Glutamatergic neuron (in vitro differentiated cells): ENCODE results near the gene ACTC1. TPM values are rescaled to one million over a fixed set of nuclear protein-coding genes. Genes with fewer than 3 reads are reported as not detected.
"Not testable (repeated sequence)": the region's sequence is repeated elsewhere in the genome, so short reads cannot be mapped to it uniquely, and the experiment has no call there.

Experiments used
- DNase-seq: peaks from one replicate; pipeline ENCODE4 v3.0.0; 2022
- H3K27ac Mint-ChIP-seq: one replicate; pipeline ENCODE4 v1.8.0; 2020; ENCODE audit warnings: mild to moderate bottlenecking, mixed read lengths, inconsistent platforms; ENCODE audit not compliant: unreplicated experiment
- H3K27me3 Mint-ChIP-seq: one replicate; pipeline ENCODE4 v1.8.0; 2020; ENCODE audit warnings: mild to moderate bottlenecking, moderate library complexity, mixed read lengths, inconsistent platforms; ENCODE audit not compliant: unreplicated experiment
- H3K36me3 Mint-ChIP-seq: one replicate; pipeline ENCODE4 v1.8.0; 2020; ENCODE audit warnings: mild to moderate bottlenecking, mixed read lengths, inconsistent platforms; ENCODE audit not compliant: unreplicated experiment
- H3K4me1 Mint-ChIP-seq: one replicate; pipeline ENCODE4 v1.8.0; 2020; ENCODE audit warnings: mild to moderate bottlenecking, low read depth, mixed read lengths, inconsistent platforms; ENCODE audit not compliant: unreplicated experiment
- H3K4me3 Mint-ChIP-seq: one replicate; pipeline ENCODE4 v1.8.0; 2020; ENCODE audit warnings: mild to moderate bottlenecking, mixed read lengths, inconsistent platforms; ENCODE audit not compliant: unreplicated experiment
- H3K9me3 Mint-ChIP-seq: one replicate; pipeline ENCODE4 v1.8.0; 2020; ENCODE audit warnings: mild to moderate bottlenecking, moderate library complexity, mixed read lengths, inconsistent platforms; ENCODE audit not compliant: unreplicated experiment
- CTCF ChIP-seq: fragments of 200-600 bp; sonication (generic); IDR thresholded peaks from one replicate; pipeline ENCODE4 v1.5.0; 2021; ENCODE audit not compliant: partially characterized antibody, unreplicated experiment
- total RNA-seq: library from RNA; stranded (reverse); fragmentation: NEBNext Ultra II Directional; extraction: Animal tissue kit (Norgen Biotek cat#: 25700); gene quantifications from one replicate; pipeline ENCODE4 v1.2.1, GENCODE V29; 2021; ENCODE audit not compliant: unreplicated experiment

The ACTC1 gene
- total RNA-seq, 1 donor from 2014 or later = 19.6 TPM

- Mint-ChIP-seq H3K36me3 (no peaks in the 10 kb centered on the region), H3K27ac (peak overlapping the region; percentile 25), H3K4me1 (peaks cover 22% of the 10 kb centered on the region), H3K9me3 (peaks cover 4% of the 10 kb centered on the region), H3K27me3 (peaks cover 1% of the 10 kb centered on the region), H3K4me3 (no peak overlapping the region)
- no peak for TF ChIP-seq CTCF
- no peak for DNase-seq
Measured at GRCh38 chr15:34813446-34814190, 18.3 kb upstream of the ACTC1 start.

- not testable (repeated sequence) for H3K9me3 Mint-ChIP-seq, H3K4me3 Mint-ChIP-seq, DNase-seq, H3K27me3 Mint-ChIP-seq, H3K36me3 Mint-ChIP-seq
- H3K4me1 Mint-ChIP-seq = peaks cover 18% of the 10 kb centered on the region
- peak overlapping the region; percentile 90 for H3K27ac Mint-ChIP-seq
Measured at GRCh38 chr15:34812868-34813365, 17.6 kb upstream of the ACTC1 start.

- Mint-ChIP-seq H3K9me3 (peaks cover 4% of the 10 kb centered on the region), H3K4me1 (peaks cover 18% of the 10 kb centered on the region), H3K27me3 (peaks cover 1% of the 10 kb centered on the region), H3K27ac (peak overlapping the region; percentile 90), H3K4me3 (no peak overlapping the region), H3K36me3 (no peaks in the 10 kb centered on the region)
- DNase-seq = no peak
- no peak for TF ChIP-seq CTCF
Measured at GRCh38 chr15:34812369-34812768, 17.0 kb upstream of the ACTC1 start.

DNA sequence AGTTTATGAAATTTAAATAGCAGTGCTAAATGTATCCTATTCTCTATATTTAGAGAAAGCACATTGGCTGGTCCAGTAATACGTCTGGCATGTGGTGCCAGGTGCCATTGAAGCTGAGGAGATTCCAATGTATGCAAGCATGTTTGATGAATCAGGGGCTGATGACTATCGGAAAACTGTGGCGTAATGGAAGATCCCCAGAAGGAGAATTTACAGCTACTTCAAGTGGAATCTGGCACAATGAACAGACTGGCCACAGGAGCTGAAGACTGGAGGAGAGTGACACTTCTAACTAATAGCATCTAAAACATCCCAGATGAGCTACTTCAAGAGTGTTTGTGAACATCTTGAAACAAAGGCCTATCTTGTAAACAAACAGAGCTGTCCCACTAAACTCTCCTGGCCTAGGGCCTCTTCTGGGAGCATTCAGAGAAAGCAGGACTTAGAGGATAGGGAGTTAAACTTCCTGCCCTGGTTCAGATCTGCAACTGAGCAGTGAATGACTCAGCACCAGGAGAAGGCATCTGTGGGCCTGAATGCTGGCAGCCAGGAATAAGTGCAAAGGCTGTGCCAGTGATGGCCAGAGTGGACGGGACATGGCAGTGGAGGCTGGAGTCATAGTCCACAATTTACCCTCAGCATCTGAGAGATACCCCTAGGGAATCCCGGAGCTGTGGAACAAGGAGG lies 15.2 kb upstream of the ACTC1 start:
- peaks cover 6% of the 10 kb centered on the region for H3K9me3 Mint-ChIP-seq
- H3K27ac Mint-ChIP-seq = no peak overlapping the region
- DNase-seq = no peak
- peaks cover 16% of the 10 kb centered on the region for H3K4me1 Mint-ChIP-seq
- no peak for TF ChIP-seq CTCF
- H3K36me3 Mint-ChIP-seq = no peaks in the 10 kb centered on the region
- peaks cover 1% of the 10 kb centered on the region for H3K27me3 Mint-ChIP-seq
- no peak overlapping the region for H3K4me3 Mint-ChIP-seq

GRCh38 chr15:34809186-34809585 lies 13.8 kb upstream of the ACTC1 start:
- no peaks in the 10 kb centered on the region for H3K36me3 Mint-ChIP-seq
- H3K27ac Mint-ChIP-seq = no peak overlapping the region
- H3K9me3 Mint-ChIP-seq = peaks cover 6% of the 10 kb centered on the region
- H3K27me3 Mint-ChIP-seq = no peaks in the 10 kb centered on the region
- peaks cover 26% of the 10 kb centered on the region for H3K4me1 Mint-ChIP-seq
- no peak overlapping the region for H3K4me3 Mint-ChIP-seq
- TF ChIP-seq CTCF = no peak
- no peak for DNase-seq
